Endodermal cell (in vitro differentiated cells): Measurements from ENCODE around the gene U2AF1L4. TPM values are rescaled to one million over a fixed set of nuclear protein-coding genes. Genes with fewer than 3 reads are reported as not detected.

ENCODE experiments used
- DNase-seq: peaks from one replicate; pipeline ENCODE4 v3.0.0-alpha.2; 2017
- H3K27ac ChIP-seq: 2 replicates; pipeline ENCODE4 v1.5.1; 2013; ENCODE audit warnings: mild to moderate bottlenecking, low read depth, low read length, moderate library complexity
- H3K27me3 ChIP-seq: 2 replicates; pipeline ENCODE4 v1.6.1; 2013; ENCODE audit warnings: mild to moderate bottlenecking, low read length, moderate library complexity; ENCODE audit not compliant: insufficient read depth, control insufficient read depth, poor library complexity, severe bottlenecking
- H3K36me3 ChIP-seq: 2 replicates; pipeline ENCODE4 v1.7.0; 2013; ENCODE audit warnings: mild to moderate bottlenecking, low read length, moderate library complexity; ENCODE audit not compliant: control insufficient read depth, insufficient read depth
- H3K4me1 ChIP-seq: one replicate; pipeline ENCODE4 v1.7.0; 2013; ENCODE audit warnings: low read length; ENCODE audit not compliant: control insufficient read depth, insufficient read depth
- H3K4me3 ChIP-seq: 2 replicates; pipeline ENCODE4 v1.5.1; 2013; ENCODE audit warnings: mild to moderate bottlenecking, low read length, moderate library complexity
- H3K9ac ChIP-seq: 2 replicates; pipeline ENCODE4 v1.6.1; 2013; ENCODE audit warnings: mild to moderate bottlenecking, low read length, moderate library complexity; ENCODE audit not compliant: poor library complexity, severe bottlenecking; ENCODE audit errors: extremely low read depth
- H3K9me3 ChIP-seq: 2 replicates; pipeline ENCODE4 v1.6.1; 2013; ENCODE audit warnings: mild to moderate bottlenecking, low read length, moderate library complexity; ENCODE audit not compliant: control insufficient read depth
- H3K27ac Mint-ChIP-seq: 2 replicates; pipeline ENCODE4 v1.8.0; 2020; ENCODE audit warnings: mixed read lengths
- H3K27me3 Mint-ChIP-seq: 2 replicates; pipeline ENCODE4 v1.8.0; 2021; ENCODE audit warnings: mild to moderate bottlenecking, mixed read lengths; ENCODE audit not compliant: insufficient read depth
- H3K36me3 Mint-ChIP-seq: 2 replicates; pipeline ENCODE4 v1.8.0; 2020; ENCODE audit warnings: low read depth, mixed read lengths
- H3K4me1 Mint-ChIP-seq: 2 replicates; pipeline ENCODE4 v1.8.0; 2020; ENCODE audit warnings: mixed read lengths
- H3K4me3 Mint-ChIP-seq: 2 replicates; pipeline ENCODE4 v1.8.0; 2020; ENCODE audit warnings: mild to moderate bottlenecking, moderate library complexity, mixed read lengths
- H3K9me3 Mint-ChIP-seq: 2 replicates; pipeline ENCODE4 v1.8.0; 2020; ENCODE audit warnings: mild to moderate bottlenecking, mixed read lengths
- CTCF ChIP-seq: fragments of 200-600 bp; sonication (generic); conservative IDR thresholded peaks from 2 replicates; pipeline ENCODE4 v1.5.0; 2021; ENCODE audit warnings: antibody characterized with exemption, mild to moderate bottlenecking
- WGBS, 2 experiments: methylation state at CpG; one replicate each; pipeline versions ENCODE4 v1.1.5 to v1.1.7; 2013; ENCODE audit warnings: missing lambda C conversion rate in 2 of 2, mixed read lengths in 1 of 2; ENCODE audit not compliant: insufficient coverage in 1 of 2, insufficient read length in 1 of 2; 5-methylcytosine and 5-hydroxymethylcytosine counted together
- total RNA-seq, 2 donors: library from RNA; stranded (reverse); fragmentation: NEBNext Ultra II Directional in 1 of 2; extraction: Animal tissue kit (Norgen Biotek cat#: 25700) in 1 of 2; gene quantifications; 2 replicates in 1 of 2; 3 replicates in 1 of 2; pipeline ENCODE4 v1.2.1, GENCODE V29; 2021

The U2AF1L4 gene
- total RNA-seq, 2 donors from 2014 or later = 17.3 to 23.2 TPM

GRCh38 chr19:35696835-35697234, 48.4 kb downstream of the U2AF1L4 start:
- H3K27ac Mint-ChIP-seq = no peak overlapping the region
- H3K9me3 Mint-ChIP-seq = no peaks in the 10 kb centered on the region
- H3K4me1 ChIP-seq = no peaks in the 10 kb centered on the region
- no peak overlapping the region for H3K4me3 Mint-ChIP-seq
- H3K36me3 Mint-ChIP-seq = no peaks in the 10 kb centered on the region
- H3K27me3 Mint-ChIP-seq = peaks cover 5% of the 10 kb centered on the region
- no peaks in the 10 kb centered on the region for H3K9me3 ChIP-seq
- no peaks in the 10 kb centered on the region for H3K27me3 ChIP-seq
- no peak overlapping the region for H3K27ac ChIP-seq
- no peak overlapping the region for H3K9ac ChIP-seq
- WGBS, 2 experiments = 87 to 89% methylated on average over 3 to 4 of the region's 4 CpGs
- no peak for DNase-seq
- no peak overlapping the region for H3K4me3 ChIP-seq
- H3K36me3 ChIP-seq = no peaks in the 10 kb centered on the region
- no peak for TF ChIP-seq CTCF
- no peaks in the 10 kb centered on the region for H3K4me1 Mint-ChIP-seq

- WGBS, 2 experiments = 83 to 100% methylated on average over 2 of the region's 2 CpGs
- Mint-ChIP-seq H3K27ac (no peak overlapping the region), H3K4me1 (no peaks in the 10 kb centered on the region), H3K36me3 (no peaks in the 10 kb centered on the region), H3K9me3 (no peaks in the 10 kb centered on the region), H3K27me3 (peaks cover 5% of the 10 kb centered on the region), H3K4me3 (no peak overlapping the region)
- Histone ChIP-seq H3K9ac (no peak overlapping the region), H3K9me3 (no peaks in the 10 kb centered on the region), H3K27ac (no peak overlapping the region), H3K4me3 (no peak overlapping the region), H3K27me3 (no peaks in the 10 kb centered on the region), H3K4me1 (no peaks in the 10 kb centered on the region), H3K36me3 (no peaks in the 10 kb centered on the region)
- DNase-seq = no peak
- TF ChIP-seq CTCF = no peak
Observed at GRCh38 chr19:35695895-35696422, 49.3 kb downstream of the U2AF1L4 start.

GRCh38 chr19:35693835-35694599, 51.2 kb downstream of the U2AF1L4 start:
- no peak overlapping the region for H3K27ac ChIP-seq
- Mint-ChIP-seq H3K36me3 (no peaks in the 10 kb centered on the region), H3K9me3 (no peaks in the 10 kb centered on the region), H3K27ac (no peak overlapping the region), H3K27me3 (peaks cover 5% of the 10 kb centered on the region), H3K4me1 (no peaks in the 10 kb centered on the region), H3K4me3 (no peak overlapping the region)
- no peaks in the 10 kb centered on the region for H3K27me3 ChIP-seq
- no peak overlapping the region for H3K9ac ChIP-seq
- no peak overlapping the region for H3K4me3 ChIP-seq
- TF ChIP-seq CTCF = peak; percentile 99
- no peaks in the 10 kb centered on the region for H3K4me1 ChIP-seq
- DNase-seq = peak; percentile 96
- WGBS, 2 experiments = 48 to 66% methylated on average over 4 to 8 of the region's 8 CpGs
- H3K9me3 ChIP-seq = no peaks in the 10 kb centered on the region
- no peaks in the 10 kb centered on the region for H3K36me3 ChIP-seq
